ENCODE data around the gene SS18L1.

The SS18L1 gene

GRCh38 chr20:62120990-62121775 lies 22.4 kb upstream of the SS18L1 start:
- no peak for DNase-seq

- DNase-seq: peak; percentile 97
Measured at GRCh38 chr20:62121776-62122653, 21.6 kb upstream of the SS18L1 start, which contains the start of gene LSM14B. Gene LSM14B (plus strand): TSS chr20:62122475. CDS start chr20:62122667, 192 bp downstream.

GRCh38 chr20:62122654-62123449 lies 20.7 kb upstream of the SS18L1 start:
- DNase-seq: peak; percentile 48

- DNase-seq: no peak
Measured at GRCh38 chr20:62123450-62124118, 20.0 kb upstream of the SS18L1 start.

GRCh38 chr20:62126141-62126540 lies 17.4 kb upstream of the SS18L1 start:
- DNase-seq: no peak

GRCh38 chr20:62127799-62128198 lies 15.8 kb upstream of the SS18L1 start:
- DNase-seq: no peak

- no peak for DNase-seq
Measured at GRCh38 chr20:62128502-62128901, 15.1 kb upstream of the SS18L1 start.

- no peak for DNase-seq
Measured at GRCh38 chr20:62129731-62130531, 13.6 kb upstream of the SS18L1 start.

GRCh38 chr20:62131560-62132320 lies 11.8 kb upstream of the SS18L1 start:
- DNase-seq: no peak

- no peak for DNase-seq
Measured at GRCh38 chr20:62132421-62132820, 11.1 kb upstream of the SS18L1 start.

GRCh38 chr20:62133051-62133845 lies 10.3 kb upstream of the SS18L1 start:
- no peak for DNase-seq

- no peak for DNase-seq
Measured at GRCh38 chr20:62133864-62134263, 9.7 kb upstream of the SS18L1 start.

GRCh38 chr20:62134735-62135231 lies 8.8 kb upstream of the SS18L1 start:
- no peak for DNase-seq

- DNase-seq: no peak
Measured at GRCh38 chr20:62135573-62136266, 7.8 kb upstream of the SS18L1 start.

- DNase-seq: peak; percentile 80
Measured at GRCh38 chr20:62136283-62137091, 7.1 kb upstream of the SS18L1 start.

GRCh38 chr20:62137092-62137384 lies 6.5 kb upstream of the SS18L1 start:
- DNase-seq: no peak

GRCh38 chr20:62137478-62138203 lies 5.9 kb upstream of the SS18L1 start:
- DNase-seq: no peak

GRCh38 chr20:62138204-62138543 lies 5.4 kb upstream of the SS18L1 start:
- DNase-seq: no peak
